ENCODE results near the gene LZTFL1. TPM values are rescaled to one million over a fixed set of nuclear protein-coding genes. Genes with fewer than 3 reads are reported as not detected.
A peak's percentile ranks its signal among the peaks of the same experiment; 100 is the strongest.

The LZTFL1 gene
- total RNA-seq, 1 experiment from 2014 or later: 21.0 TPM

DNA sequence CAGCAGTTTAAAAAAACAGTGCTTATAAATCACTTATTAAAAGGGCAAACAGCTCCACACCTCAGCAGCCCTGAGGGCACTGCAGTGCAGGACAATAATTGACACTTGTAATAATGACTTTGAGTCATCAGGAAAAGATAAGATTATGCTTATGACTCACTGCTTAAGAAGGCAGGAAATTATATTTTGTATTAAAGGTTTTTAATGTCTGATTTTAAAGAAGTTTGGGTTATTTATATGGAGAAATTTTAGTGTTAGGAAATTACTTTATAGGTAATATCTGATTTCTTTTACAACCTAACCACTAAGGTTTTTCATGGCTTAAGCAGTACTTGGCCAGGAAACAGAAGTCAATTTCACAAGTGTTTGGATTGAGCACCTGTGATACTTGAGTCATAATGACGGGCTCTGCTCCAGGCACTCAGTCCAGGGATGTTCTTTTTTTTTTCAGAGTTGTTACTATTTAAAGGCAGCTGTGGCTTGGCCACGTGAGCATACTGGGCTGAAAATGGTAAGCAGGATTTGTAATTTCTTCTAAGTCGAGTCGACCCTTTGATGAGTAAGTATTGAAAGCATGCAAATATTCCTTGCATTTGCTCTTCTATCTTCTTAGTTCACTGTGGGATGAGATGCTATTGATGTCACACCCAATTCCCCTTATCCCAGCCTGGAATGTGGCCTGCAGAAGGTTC lies 23.9 kb downstream of the LZTFL1 start (continued):
- TF ChIP-seq, protein P1, sequence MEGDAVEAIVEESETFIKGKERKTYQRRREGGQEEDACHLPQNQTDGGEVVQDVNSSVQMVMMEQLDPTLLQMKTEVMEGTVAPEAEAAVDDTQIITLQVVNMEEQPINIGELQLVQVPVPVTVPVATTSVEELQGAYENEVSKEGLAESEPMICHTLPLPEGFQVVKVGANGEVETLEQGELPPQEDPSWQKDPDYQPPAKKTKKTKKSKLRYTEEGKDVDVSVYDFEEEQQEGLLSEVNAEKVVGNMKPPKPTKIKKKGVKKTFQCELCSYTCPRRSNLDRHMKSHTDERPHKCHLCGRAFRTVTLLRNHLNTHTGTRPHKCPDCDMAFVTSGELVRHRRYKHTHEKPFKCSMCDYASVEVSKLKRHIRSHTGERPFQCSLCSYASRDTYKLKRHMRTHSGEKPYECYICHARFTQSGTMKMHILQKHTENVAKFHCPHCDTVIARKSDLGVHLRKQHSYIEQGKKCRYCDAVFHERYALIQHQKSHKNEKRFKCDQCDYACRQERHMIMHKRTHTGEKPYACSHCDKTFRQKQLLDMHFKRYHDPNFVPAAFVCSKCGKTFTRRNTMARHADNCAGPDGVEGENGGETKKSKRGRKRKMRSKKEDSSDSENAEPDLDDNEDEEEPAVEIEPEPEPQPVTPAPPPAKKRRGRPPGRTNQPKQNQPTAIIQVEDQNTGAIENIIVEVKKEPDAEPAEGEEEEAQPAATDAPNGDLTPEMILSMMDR (IDR thresholded peaks at IDR 0.05 in 2 of 3, conservative IDR thresholded peaks at IDR 0.05 in 1 of 3; ENCODE audit: borderline replicate concordance in 1 of 3, insufficient read depth in 1 of 3, low read depth in 2 of 3, low read length in 2 of 3): no peak
- peak; percentile 91 for TF ChIP-seq TCF7L2 (IDR thresholded peaks at IDR 0.05; ENCODE audit: borderline replicate concordance, extremely low read depth, insufficient read depth, insufficient read length)

DNA sequence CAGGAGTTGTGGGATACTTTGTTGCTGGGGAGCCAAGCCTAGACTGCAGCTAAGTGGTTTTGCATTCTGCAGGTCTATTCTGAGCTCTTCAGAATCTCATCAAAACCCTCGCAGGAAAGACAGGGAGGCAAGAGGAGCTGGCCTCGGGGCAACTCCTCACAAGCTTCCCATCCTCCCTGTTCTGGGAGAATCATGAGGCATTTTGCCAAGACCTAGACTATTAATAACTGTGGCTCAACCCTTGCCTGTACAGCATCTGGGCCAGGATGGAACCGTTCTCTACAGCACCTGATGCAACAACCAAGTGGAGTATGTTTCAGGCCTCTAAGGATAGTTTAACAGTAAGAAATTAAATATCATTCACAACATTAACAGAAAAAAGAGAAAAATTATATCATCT lies 25.4 kb downstream of the LZTFL1 start:
- Histone ChIP-seq H3K36me3 (ENCODE audit: control insufficient read depth in 1 of 2, insufficient read depth in 2 of 2, low read length in 2 of 2) (no peaks in the 10 kb centered on the region), H3K9ac (ENCODE audit: low read length) (no peak overlapping the region), H3K27me3 (ENCODE audit: insufficient read depth, low read length) (no peaks in the 10 kb centered on the region), H3K9me3 (ENCODE audit: control insufficient read depth in 1 of 2, insufficient read depth in 1 of 2, low read depth in 1 of 2, low read length in 2 of 2) (peaks cover 0 to 3% of the 10 kb centered on the region in 2 experiments; a peak in 1 of 4 replicates), H3K79me2 (ENCODE audit: insufficient read depth, low read length) (no peaks in the 10 kb centered on the region), H3K4me2 (ENCODE audit: low read length) (peak overlapping the region; percentile 64), H2AFZ (ENCODE audit: low read depth, low read length, poor library complexity, severe bottlenecking) (no peak overlapping the region), H3K27ac (ENCODE audit: low read depth, low read length) (peak overlapping the region; percentile 97), H3K4me1 (ENCODE audit: control insufficient read depth in 1 of 2, insufficient read depth in 2 of 2, low read length in 2 of 2) (peaks cover 42 to 47% of the 10 kb centered on the region in 2 experiments), H4K20me1 (ENCODE audit: insufficient read depth) (no peaks in the 10 kb centered on the region), H3K4me3 (replicated peaks in 1 of 2; ENCODE audit: low read depth in 1 of 2, low read length in 2 of 2) (0 out of 4 replicates have a peak overlapping the region, but pooled peaks of 1 of the 2 experiments have one; percentile 5), H3K9me2 (ENCODE audit: insufficient read depth) (no peaks in the 10 kb centered on the region)
- peak; percentile 17; the same call in 1 of the 2 replicates for ATAC-seq
- CTCF ChIA-PET: interaction anchor here (1.3 kb wide), 1 partner anchor 18 kb away, joined by 3 read pairs; no protein-coding TSS in a partner anchor
- intact Hi-C loops (cut with micrococcal nuclease): no loop called here
- no peak for DNase-seq (ENCODE audit: low read depth, low spot score)
- no TSS peak for BruUV-seq (replicated peaks)
- RAD21 ChIA-PET (ENCODE audit: low non-redundant PET in 1 of 2, low total read pairs in 2 of 2, uncharacterized antibody in 2 of 2, unreplicated experiment in 2 of 2): no interaction called here
- TF ChIP-seq, protein P2, sequence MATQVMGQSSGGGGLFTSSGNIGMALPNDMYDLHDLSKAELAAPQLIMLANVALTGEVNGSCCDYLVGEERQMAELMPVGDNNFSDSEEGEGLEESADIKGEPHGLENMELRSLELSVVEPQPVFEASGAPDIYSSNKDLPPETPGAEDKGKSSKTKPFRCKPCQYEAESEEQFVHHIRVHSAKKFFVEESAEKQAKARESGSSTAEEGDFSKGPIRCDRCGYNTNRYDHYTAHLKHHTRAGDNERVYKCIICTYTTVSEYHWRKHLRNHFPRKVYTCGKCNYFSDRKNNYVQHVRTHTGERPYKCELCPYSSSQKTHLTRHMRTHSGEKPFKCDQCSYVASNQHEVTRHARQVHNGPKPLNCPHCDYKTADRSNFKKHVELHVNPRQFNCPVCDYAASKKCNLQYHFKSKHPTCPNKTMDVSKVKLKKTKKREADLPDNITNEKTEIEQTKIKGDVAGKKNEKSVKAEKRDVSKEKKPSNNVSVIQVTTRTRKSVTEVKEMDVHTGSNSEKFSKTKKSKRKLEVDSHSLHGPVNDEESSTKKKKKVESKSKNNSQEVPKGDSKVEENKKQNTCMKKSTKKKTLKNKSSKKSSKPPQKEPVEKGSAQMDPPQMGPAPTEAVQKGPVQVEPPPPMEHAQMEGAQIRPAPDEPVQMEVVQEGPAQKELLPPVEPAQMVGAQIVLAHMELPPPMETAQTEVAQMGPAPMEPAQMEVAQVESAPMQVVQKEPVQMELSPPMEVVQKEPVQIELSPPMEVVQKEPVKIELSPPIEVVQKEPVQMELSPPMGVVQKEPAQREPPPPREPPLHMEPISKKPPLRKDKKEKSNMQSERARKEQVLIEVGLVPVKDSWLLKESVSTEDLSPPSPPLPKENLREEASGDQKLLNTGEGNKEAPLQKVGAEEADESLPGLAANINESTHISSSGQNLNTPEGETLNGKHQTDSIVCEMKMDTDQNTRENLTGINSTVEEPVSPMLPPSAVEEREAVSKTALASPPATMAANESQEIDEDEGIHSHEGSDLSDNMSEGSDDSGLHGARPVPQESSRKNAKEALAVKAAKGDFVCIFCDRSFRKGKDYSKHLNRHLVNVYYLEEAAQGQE (IDR thresholded peaks at IDR 0.05; ENCODE audit: low read depth): no peak
- TF ChIP-seq ELF1 (IDR thresholded peaks at IDR 0.05; ENCODE audit: borderline replicate concordance, low read depth): no peak
- TF ChIP-seq POLR2A (IDR thresholded peaks at IDR 0.05; ENCODE audit: borderline replicate concordance, extremely low read depth, insufficient read depth, insufficient read length): no peak
- TF ChIP-seq EZH2 (IDR thresholded peaks at IDR 0.05): no peak
- no peak for TF ChIP-seq SRF (IDR thresholded peaks at IDR 0.05; ENCODE audit: low read depth)
- TF ChIP-seq, protein P3, sequence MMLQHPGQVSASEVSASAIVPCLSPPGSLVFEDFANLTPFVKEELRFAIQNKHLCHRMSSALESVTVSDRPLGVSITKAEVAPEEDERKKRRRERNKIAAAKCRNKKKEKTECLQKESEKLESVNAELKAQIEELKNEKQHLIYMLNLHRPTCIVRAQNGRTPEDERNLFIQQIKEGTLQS (IDR thresholded peaks at IDR 0.05): no peak
- TF ChIP-seq SIN3A (IDR thresholded peaks at IDR 0.05; ENCODE audit: low read depth): no peak
- POLR2A ChIA-PET: interaction anchor here (1.3 kb wide), 1 partner anchor 26 kb away, joined by 3 read pairs; no protein-coding TSS in a partner anchor
